MV-4-11 (cell line): ENCODE measurements around the gene CTXN1.

Experiments
- DNase-seq: peaks from one replicate; lab custom pipeline; 2025; lab: John Stamatoyannopoulos, UW

The CTXN1 gene

GRCh38 chr19:7925171-7925851, 624 bp downstream of the CTXN1 start:
- DNase-seq = peak; percentile 56

GRCh38 chr19:7924651-7925170, 1.2 kb downstream of the CTXN1 start:
- no peak for DNase-seq

GRCh38 chr19:7924241-7924640, 1.7 kb downstream of the CTXN1 start:
- peak; percentile 27 for DNase-seq

GRCh38 chr19:7923295-7924191, 2.4 kb downstream of the CTXN1 start:
- DNase-seq = peak; percentile 27

- DNase-seq = no peak
These were observed 3.1 kb downstream of the CTXN1 start for GRCh38 chr19:7922836-7923195.

GRCh38 chr19:7921967-7922835, 3.7 kb downstream of the CTXN1 start:
- no peak for DNase-seq

- DNase-seq = no peak
These were observed 4.5 kb downstream of the CTXN1 start for GRCh38 chr19:7921302-7921966.

GRCh38 chr19:7920519-7921301, 5.2 kb downstream of the CTXN1 start:
- peak; percentile 95 for DNase-seq

GRCh38 chr19:7919610-7920518, 6.1 kb downstream of the CTXN1 start, which contains the start of gene SNAPC2:
Gene SNAPC2 (plus strand): TSS chr19:7920338. CDS start chr19:7920367, 29 bp downstream.
- peak; percentile 94 for DNase-seq

- no peak for DNase-seq
These were observed 7.1 kb downstream of the CTXN1 start for GRCh38 chr19:7918615-7919421.

- peak; percentile 44 for DNase-seq
These were observed 7.8 kb downstream of the CTXN1 start for GRCh38 chr19:7918062-7918614.

- peak; percentile 59 for DNase-seq
These were observed 8.5 kb downstream of the CTXN1 start for GRCh38 chr19:7917267-7918061.

- no peak for DNase-seq
These were observed 9.0 kb downstream of the CTXN1 start for GRCh38 chr19:7916955-7917266.

- DNase-seq = peak; percentile 47
These were observed 9.6 kb downstream of the CTXN1 start for GRCh38 chr19:7916103-7916954.

GRCh38 chr19:7915250-7916102, 10.5 kb downstream of the CTXN1 start:
- DNase-seq = no peak

- no peak for DNase-seq
These were observed 11.3 kb downstream of the CTXN1 start, which contains the start of gene TGFBR3L for GRCh38 chr19:7914598-7915045. Gene TGFBR3L (plus strand): TSS chr19:7914830.
